DMS79 (cell line): ENCODE results near the gene SLC2A9.

ENCODE experiments used
- DNase-seq: peaks from one replicate; lab custom pipeline; 2025; lab: John Stamatoyannopoulos, UW

Gene SLC2A9

DNA sequence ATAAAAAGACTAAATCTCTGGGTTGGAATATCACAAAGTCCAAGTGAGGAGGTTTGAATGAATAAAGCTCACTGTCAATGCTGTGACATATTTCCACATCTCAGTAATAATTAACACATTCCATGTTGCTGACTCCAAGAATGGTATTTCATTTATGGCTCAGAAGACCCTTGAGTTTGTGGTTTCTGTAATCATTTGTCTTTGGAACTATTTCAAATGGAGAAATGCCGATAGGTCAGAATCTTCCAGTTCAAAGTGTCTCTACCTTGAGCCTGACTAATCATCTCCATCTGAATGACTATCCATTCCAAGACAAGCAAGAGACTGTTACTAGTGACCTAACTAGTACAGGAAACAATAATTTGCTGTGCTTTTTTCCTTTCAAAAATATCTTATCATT is 24.2 kb upstream of the SLC2A9 start:
- DNase-seq = no peak

DNA sequence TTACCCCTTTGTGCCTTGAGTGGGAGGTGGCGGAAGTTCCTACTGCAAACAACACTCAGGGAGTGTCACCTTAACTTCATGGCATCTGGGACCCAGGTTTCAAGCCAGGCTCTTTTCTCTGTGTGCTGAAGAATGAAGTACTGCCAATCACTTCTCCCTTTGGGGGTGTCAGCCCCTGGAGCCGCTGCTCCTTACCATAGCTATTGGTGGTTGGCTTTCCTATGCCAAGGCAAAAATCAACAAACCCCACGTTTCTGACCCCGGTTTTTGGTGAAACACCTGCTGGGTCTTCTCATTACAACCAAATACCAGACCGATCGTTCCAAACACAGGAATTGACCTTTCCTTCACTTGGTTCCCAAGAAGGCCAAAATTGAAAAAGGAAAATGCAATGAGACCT is 19.7 kb upstream of the SLC2A9 start:
- no peak for DNase-seq

DNA sequence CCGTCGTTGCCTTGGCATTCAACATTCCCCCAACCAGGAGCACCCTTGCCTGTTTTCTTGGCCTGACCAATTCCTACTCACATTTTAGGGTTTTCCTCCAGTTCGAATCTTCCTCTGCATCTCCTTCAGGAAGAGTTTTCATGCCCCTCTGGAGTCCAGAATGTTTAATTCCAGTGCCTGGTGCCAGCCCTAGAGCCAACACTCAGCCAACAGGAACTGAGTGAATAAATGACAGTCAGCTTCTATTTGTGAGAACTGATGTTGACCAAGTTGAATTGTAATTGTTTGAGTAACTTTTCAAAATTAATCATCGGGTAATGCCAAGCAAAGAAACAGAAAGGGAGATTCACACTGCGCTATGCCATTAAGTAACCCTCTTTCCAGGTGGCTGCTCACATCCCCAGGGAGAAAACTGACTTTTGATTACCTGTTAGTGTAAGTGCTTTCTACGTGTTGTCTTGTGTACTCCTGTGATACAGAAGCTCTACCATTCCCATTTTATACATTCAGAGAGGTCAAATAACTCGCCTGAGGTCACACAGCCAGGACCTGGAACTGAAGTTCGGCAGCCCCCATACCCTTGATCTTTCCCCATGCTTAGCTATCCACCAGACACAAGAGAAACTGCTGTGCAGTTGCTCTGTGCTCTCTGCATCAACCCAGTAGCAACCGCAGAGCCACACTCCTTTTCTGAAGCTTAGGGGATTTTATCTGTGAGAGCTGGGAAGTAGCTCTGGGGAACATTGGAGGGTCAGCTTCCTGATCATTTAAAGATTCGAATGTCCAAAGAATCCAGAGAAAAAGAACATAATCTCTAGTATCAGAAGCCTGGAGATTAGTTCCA is 19.0 kb upstream of the SLC2A9 start:
- no peak for DNase-seq

DNA sequence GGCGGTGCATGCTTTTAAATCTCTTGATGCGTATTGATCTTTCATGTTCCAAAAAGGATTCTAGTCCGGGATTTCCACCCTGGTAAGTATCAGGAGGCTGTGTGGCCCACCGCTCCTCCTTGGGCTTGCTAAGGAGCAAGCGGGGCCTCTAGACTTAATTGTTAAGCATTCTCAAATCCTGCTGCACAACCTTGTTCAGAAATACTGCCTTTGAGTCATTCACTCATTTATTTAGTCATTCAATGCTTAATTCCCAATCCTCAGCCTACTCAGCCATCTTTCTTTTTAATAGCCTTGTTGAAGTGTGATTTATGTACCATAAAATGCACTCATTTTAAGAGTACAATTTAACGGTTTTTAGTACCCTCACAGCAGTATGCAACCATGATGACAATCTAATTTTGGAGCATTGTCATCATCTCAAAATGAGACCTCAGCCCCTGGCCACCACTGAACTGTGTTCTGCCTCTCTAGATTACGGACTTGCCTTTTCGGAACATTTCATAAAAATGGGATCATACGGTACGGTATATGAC is 15.6 kb upstream of the SLC2A9 start:
- no peak for DNase-seq

DNA sequence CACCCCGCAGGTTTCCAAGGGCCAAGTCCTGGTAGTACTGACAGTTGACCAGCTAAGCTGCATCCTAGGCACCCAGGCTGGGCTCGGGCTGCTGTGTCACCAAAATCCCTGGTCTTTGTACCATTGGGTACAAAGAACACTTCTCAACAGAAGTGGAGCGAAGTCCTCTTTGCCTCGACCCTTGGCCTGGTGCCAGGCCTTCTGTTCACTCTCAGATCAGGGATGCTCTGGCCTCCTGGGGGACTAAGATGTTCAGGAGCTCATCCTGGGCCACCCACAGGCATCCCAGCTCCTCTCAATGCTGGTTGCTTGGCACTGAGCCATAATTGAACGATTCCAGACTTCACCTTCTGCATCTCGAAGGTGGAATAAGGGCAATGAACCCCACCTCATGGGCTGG is 13.8 kb upstream of the SLC2A9 start:
- DNase-seq = no peak

DNA sequence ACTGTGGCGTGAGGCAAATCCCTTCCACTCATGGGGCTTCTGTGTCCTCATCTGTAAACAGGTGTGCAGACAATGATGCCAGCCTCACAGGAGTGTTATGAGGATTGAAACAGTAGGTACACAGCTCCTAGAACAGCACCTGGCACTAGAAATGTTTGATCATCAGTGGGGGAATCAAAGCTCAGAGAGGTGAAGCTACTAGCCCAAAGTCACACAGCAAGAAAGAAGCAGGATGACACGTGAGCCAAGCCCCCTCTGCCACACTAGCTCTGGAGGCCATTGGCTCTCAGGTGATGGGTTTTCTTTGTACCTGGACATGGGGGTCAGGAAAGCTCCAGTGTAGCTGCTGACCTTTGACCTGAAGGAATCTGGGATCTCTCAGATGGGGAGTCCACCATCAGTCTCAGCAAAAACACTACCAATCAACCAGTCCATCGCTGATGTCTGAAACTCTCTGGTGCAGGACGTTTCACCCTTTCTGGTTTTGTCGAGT is 13.4 kb upstream of the SLC2A9 start:
- no peak for DNase-seq

DNA sequence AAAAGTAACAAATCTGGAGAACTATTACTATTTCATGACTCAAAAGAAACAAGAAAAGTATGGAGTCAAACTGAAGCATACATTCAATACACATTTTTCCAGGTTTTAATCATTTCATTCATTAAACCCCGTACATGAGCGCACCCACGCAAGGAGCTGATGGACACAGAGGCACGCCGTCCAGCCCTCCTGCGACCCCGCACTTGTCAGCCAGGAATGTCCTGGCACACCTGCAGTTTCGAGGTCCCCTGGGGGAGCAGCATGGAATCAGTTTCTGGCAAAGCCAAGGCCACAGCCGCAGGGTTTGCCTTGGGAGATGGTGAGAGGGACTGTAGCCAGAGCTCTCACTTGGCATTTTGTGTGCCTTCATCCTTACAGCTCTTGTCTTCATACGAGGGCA is 12.8 kb upstream of the SLC2A9 start:
- DNase-seq = no peak

DNA sequence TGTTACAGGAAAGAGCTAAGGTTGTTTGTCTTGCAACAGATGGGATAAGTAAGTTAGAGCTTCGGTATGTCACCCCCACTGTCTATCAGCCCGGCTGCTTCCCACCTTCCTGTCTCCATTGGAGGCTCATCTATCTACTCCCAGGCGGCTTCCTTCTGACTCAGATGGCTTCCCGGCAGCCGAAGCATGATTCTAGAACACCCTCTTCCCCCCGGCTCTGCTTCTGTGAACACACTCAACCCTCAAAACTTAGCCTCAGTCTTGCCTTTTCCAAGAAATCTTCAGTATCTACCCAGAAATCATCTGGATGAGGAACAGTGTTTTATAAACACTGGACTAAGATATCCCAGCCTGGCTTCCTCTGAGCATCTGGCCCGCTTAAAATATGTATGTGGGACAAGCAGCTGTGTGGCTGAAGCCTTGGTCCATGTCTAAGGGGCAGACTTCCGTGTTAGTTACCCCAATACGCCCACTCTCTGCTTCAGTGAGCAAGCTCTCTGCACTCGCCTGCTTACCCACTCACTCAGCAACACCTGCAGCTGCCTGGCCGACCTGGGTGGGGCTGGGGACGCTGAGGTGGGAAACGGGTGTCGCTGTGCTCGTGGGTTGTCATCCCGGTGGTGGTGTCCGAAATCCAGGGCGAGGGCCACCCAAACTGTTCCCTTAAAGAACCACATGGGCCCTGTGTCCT is 12.0 kb upstream of the SLC2A9 start:
- no peak for DNase-seq

DNA sequence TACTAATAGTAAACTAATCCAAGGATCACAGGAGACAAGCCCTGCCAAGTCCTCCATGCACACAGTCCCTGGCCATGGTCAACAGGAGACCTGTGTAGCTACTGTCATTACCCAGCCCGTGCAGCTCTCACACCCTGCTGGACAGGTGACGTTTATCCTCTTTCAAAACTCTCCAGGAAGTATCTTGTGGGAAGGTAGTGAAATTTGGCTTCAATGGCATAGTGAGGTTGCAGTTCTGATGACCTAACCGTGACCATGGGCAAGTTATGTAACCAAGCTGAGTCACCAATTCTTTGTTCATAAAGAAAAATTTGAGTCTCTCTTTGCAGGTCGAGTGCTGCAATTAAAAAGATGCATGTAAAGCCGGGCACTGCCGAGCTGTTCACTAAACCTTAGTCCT is 11.3 kb upstream of the SLC2A9 start:
- DNase-seq = no peak

DNA sequence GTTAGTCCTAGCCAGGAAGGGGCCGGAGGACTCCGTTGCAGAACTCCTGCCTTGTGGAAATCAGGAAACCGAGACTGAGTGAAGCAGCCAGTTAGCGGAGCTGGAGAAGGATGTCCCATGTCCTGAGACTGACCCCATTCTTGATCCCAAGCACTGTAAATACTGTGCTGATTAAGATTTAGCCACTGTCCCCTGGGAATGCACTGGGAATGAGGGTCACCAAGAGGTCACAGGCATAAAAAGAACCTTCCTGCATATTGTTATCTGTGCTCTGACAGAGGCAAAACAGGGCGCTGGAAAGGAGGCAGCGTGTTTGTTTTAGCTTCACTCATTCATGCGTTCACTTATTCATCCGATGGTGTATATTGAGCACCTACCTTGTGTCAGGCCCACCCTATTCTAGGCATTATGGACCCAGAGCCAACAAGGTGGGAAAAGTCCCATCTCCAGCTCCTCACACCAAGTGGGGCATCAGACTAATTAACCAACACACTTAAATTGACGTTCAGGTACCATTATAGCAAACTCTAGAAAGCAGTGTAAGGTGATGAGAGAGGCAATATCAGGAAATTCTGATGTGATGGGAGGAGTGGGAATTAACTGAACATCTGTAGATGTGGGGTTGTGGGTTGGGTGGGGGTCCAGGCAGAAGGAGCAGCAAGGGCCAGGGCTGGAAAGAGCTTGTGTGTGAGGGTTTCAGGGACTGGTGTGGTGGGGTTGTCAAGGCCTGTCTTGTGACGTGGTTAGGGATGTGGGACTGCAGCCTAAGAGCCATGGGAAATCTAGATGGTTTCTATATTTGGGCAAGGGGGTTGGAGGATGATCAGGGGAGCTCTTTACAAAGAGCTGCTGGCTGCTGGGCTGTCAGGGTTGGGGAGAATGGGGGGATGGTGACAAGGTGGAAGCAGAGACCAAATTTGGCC is 10.6 kb upstream of the SLC2A9 start:
- no peak for DNase-seq

DNA sequence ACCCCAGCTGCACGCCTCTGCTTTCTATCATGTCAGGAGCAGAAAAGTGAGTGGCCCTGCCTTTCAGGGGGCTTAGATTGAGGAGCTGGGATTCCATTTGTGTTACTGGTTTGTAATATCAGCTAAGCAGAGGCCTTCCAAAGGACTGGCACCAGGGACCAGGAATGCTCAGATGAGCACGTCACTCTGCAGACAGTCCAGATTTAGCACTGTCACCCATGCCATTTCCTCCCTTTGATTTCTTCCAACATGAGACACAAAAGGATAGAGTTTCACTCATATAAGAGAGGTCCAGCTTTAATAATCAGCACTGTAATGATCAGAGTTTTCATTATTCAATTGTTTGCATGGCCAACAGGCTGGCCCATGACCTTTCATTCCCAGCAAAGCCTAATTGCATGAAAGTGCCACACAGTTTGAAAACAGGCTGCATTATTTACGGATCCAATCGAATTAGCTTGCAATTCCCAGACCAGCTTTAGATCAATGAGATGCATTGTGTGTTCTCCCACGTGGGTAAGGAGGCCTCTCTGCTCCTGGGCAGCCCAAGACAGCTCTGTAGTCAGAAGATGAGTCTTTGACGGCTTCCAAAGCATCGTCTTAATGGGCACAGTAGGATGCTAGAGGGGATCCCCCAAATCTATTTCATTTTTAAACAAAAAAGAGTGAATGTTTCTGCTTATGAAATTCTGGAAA is 9.8 kb upstream of the SLC2A9 start:
- DNase-seq = no peak

DNA sequence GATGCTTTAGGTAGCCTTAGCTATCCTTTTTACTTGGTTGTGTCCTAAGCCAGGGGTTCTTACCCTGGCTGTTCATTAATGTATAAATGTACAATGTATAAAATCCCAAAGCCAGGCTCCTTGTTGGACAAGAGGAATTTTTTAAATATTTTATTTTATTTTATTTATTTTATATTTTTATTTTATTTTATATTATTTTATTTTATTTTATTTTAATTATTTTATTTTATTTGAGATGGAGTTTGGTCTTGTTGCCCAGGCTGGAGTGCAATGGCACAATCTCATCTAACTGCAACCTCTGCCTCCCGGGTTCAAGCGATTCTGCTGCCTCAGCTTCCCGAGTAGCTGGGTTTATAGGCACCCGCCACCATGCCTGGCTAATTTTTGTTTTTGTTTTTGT is 8.1 kb upstream of the SLC2A9 start:
- DNase-seq = no peak

DNA sequence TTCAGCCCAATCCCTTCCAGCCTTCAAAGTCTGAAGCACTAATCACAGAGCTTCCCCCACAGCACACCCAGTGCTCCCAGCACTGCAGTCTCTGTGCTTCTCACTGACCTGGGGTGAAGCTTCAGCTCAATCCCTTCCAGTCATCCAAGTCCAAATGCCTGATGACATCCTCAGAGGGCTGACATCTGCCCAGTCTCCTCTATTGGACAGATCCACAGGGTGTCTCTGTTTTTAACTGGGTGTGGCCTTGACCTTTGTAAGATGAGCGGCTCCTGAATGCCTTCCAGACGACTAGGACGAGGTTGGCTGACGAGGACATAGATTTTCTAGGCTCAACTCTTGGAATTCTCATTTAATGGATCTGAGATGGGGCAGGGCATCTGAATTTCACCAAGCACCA is 7.6 kb upstream of the SLC2A9 start:
- no peak for DNase-seq

DNA sequence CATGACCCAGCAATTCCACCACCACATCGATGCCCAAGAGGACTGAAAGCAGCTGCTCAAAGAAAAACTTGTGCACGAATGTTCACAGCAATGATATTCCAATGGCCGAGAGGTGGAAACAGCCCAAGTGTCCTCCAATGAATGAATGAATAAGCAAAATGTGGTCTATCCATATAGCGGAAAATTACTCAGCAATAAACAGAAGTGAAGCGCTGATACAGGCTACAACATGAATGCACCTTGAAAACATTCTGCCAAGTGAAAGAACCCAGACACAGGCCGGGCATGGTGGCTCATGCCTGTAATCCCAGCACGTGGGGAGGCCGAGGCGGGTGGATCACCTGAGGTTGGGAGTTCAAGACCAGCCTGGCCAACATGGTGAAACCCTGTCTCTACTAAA is 5.2 kb upstream of the SLC2A9 start:
- DNase-seq = no peak

DNA sequence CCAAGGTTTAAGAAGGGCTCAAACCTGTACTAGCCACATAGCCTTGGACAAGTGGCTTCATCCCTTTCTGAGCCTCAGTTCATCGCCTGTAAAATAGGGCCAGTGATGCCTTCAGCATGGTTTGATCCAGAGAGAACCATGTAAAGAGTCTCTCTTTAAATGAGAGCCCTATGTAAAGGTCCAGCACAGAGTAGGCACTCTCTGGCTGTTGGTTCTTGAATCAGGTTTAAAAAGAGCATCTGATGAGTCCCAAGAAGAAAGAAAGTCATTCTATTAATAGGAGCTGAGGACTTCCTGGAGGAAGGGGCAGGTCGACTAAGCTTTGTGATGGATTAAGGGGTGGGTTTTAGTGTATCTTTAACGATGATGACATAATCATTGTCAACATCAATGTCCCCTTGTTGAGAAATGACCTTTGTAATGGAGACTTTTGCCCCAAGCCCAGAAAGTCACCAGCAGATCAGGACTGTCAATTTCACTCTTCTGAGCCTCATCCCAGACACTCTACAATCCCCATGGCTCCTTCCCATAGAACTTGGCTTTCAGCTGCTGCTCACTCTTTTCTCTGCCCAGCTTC is 4.0 kb upstream of the SLC2A9 start:
- DNase-seq = no peak

DNA sequence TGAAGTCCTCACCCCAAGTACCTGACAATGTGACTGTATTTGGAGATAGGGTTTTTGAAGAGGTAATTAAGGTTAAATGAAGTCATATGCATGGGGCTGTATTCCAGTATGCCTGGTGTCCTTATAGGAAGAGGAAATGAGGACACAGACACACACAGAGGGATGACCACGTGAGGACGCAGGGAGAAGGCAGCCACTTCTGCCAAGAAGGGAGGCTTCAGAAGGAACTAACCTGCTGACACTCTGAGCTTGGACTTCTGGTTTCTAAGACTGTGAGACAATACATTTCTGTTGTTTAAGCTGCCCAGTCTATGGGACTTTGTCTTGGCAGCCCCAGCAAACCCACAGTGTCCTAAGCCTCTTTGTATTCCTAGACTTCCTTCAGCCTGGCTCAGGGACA is 3.0 kb upstream of the SLC2A9 start:
- DNase-seq = no peak

DNA sequence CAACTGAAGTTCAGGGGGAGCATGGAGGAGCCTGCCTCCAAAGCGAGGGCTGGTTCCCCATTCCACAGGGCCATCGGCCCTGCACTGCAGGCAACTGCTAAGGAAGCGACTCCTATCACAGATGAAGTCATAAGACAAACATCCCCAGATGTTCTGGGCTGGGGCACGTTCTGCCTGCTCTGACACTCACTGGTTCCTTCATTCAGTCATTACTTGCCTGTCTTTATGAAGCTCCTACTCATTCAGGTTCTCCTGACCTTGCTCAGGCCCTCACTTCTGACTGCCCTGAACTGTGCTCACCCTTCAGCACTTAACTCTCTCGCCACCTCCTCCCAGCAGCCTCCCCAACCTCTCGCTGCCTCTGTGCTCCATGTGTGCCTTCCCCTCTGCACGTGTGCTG is 2.5 kb upstream of the SLC2A9 start:
- no peak for DNase-seq

DNA sequence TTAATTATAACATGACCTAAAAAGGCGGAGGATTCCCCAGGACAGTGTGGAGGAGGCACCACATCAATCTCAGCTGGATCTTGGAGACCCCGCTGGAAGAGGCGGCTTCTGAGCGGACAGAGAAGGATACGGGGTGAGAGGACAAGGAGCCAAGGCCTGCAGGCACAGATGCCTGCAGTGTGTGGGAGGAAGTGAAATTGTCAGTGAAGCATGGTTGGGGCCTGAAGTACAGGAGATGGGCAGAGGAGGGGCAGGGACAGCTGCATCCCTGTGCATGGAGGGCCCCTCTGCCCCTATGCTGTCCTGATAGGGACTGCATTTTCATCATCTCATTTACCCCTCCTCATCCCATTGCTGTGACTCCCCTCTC is 1.7 kb upstream of the SLC2A9 start:
- no peak for DNase-seq

DNA sequence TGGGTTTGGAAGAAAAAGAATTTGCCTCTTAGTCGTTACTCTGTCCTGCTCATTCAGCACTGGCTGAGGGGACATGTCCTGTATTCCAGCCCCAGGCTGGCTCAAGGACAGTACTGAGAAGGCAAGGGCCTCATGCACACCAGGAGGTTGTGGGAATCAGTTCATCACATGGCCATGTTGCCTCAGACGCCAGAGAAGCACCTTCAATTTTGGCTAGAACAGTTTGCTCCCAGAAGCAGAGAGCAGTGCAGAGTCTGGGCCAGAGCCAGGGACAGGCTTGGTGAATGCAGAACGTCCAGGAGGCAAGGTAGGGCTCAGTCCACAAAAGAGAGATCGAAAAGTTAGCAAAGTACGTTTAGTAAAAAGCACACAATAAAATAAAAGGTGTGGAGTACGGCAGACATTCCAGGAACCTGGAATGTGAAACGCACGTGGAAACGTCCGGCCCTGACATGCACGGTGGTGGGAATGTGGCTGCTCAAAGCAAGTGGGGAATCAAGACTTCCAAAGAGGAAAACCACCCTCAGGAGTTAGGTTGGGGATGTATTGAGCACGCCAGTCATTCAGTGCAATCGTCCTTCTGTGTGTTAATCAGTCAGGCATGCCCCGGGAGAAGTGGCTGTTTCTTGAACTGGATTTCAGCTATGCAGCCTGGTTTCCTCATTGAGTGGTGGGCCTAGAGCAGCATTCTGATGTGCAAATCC is 1.2 kb upstream of the SLC2A9 start:
- no peak for DNase-seq

DNA sequence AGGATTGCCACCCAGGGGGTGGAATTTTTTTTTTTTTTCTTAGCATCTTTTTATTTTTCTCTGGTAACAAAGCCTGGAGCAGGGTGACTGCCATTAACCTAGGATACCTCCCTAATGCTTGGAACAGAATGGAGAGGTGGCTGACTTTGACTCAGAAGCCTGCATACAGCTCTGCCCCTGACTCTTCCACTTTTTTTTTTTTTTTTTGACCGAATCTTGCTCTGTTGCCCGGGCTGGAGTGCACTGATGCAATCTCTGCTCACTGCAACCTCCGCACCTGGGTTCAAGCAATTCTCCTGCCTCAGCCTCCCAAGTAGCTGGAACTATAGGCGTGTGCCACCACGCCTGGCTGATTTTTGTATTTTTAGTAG is 341 bp upstream of the SLC2A9 start:
- no peak for DNase-seq

DNA sequence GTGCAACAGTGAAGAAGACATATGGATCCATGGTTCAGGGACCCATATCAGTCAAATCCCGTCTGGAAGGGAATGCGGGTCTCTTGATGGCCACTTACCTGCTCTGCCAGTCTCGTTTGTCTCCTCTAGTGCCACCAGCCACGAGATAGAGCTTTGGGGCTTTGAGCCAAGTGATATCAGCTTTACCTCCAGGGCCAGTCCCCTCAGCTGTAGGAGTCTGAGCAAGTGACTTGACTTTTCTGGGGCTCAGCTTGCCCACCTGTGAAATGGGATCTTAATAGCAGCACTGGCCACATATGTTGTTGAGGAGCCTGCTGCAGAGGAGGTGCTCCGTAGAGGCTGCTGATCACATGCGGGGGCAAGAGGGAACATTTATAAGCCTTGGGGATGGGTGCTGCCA is 1.2 kb downstream of the SLC2A9 start:
- DNase-seq = no peak
